ENCODE data around the gene SUMO4.

DNA sequence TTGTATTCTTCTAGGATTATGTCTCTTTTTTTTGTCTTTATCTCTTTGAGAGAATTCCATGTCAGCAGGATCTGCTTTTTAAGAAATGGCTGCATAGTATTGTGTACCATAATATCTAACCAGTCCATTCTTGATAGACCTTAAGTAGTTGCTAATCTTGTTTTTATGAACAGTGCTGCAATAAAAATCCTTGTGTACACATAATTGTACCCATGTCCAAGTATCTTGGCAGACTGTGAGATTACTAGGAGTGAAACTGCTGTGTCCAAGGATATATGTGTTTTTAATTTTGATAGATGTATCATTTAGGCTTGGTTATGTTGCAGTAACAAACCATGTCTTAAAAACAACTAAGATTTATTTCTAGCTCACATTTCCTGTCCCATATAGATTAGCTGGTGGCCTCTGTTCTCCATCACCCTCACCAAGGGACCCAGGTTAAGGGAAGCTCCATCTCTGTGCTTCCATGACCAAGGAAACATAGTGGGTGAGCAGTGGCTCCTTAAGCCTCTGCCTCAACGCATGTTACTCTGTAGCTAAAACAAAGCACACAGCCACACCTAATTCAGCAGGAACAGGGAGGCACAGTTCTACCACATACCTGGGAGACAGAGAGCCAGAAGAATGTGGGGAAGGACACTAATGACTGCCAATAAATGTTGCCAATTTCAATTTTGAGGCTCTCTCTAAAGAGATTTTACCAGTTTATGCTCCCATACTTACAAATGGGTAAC, 12.1 kb upstream of the SUMO4 start:
- TF ChIP-seq, protein P1, sequence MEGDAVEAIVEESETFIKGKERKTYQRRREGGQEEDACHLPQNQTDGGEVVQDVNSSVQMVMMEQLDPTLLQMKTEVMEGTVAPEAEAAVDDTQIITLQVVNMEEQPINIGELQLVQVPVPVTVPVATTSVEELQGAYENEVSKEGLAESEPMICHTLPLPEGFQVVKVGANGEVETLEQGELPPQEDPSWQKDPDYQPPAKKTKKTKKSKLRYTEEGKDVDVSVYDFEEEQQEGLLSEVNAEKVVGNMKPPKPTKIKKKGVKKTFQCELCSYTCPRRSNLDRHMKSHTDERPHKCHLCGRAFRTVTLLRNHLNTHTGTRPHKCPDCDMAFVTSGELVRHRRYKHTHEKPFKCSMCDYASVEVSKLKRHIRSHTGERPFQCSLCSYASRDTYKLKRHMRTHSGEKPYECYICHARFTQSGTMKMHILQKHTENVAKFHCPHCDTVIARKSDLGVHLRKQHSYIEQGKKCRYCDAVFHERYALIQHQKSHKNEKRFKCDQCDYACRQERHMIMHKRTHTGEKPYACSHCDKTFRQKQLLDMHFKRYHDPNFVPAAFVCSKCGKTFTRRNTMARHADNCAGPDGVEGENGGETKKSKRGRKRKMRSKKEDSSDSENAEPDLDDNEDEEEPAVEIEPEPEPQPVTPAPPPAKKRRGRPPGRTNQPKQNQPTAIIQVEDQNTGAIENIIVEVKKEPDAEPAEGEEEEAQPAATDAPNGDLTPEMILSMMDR (conservative IDR thresholded peaks at IDR 0.05; ENCODE audit: low read depth, low read length) = no peak
- TF ChIP-seq EZH2 (IDR thresholded peaks at IDR 0.05; ENCODE audit: borderline replicate concordance, low read depth, low read length, poor library complexity, severe bottlenecking) = no peak

Measured in A673 (cell line).